Activated T-cell treated with anti-CD3 and anti-CD28 coated beads, Interleukin-2, amount 50 U/mL, for 24 hours (primary cell): Measurements from ENCODE around the gene LY6G6C.

ENCODE experiments used
- DNase-seq: peaks from one replicate; pipeline ENCODE4 v3.0.0-alpha.2; 2020
- H3K27ac Mint-ChIP-seq: 2 replicates; pipeline ENCODE4 v1.8.0; 2020; ENCODE audit warnings: mild to moderate bottlenecking, mixed read lengths
- H3K27me3 Mint-ChIP-seq: 2 replicates; pipeline ENCODE4 v1.8.0; 2020; ENCODE audit warnings: mixed read lengths
- H3K36me3 Mint-ChIP-seq: 2 replicates; pipeline ENCODE4 v1.8.0; 2020; ENCODE audit warnings: low read depth, mixed read lengths
- H3K4me1 Mint-ChIP-seq: 2 replicates; pipeline ENCODE4 v1.8.0; 2020; ENCODE audit warnings: low read depth, mixed read lengths
- H3K4me3 Mint-ChIP-seq: 2 replicates; pipeline ENCODE4 v1.8.0; 2020; ENCODE audit warnings: mild to moderate bottlenecking, moderate library complexity, mixed read lengths
- H3K9me3 Mint-ChIP-seq: 2 replicates; pipeline ENCODE4 v1.8.0; 2020; ENCODE audit warnings: mixed read lengths

The LY6G6C gene

DNA sequence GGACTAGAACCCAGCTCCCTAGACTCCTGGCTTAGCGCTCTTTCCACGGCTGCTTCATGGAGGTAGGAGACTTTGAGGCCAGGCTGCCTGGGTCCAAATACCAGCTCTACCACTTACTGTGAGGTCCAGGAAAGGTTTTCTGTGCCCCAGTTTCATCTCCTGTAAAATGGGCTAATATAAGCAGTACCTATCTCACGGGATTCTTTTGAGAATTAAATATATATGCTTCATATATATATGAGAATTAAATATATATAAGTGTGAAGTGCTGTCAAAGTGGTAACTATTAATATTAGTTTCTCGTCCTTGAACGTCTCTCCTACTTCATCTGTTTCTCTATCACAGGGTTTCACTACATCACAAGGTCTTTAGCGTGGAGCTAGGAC is 30.5 kb downstream of the LY6G6C start:
- Mint-ChIP-seq H3K4me1 (peaks cover 9% of the 10 kb centered on the region), H3K36me3 (peaks cover 93% of the 10 kb centered on the region), H3K27ac (peak overlapping the region; percentile 70), H3K27me3 (no peaks in the 10 kb centered on the region), H3K4me3 (no peak overlapping the region), H3K9me3 (no peaks in the 10 kb centered on the region)
- no peak for DNase-seq

DNA sequence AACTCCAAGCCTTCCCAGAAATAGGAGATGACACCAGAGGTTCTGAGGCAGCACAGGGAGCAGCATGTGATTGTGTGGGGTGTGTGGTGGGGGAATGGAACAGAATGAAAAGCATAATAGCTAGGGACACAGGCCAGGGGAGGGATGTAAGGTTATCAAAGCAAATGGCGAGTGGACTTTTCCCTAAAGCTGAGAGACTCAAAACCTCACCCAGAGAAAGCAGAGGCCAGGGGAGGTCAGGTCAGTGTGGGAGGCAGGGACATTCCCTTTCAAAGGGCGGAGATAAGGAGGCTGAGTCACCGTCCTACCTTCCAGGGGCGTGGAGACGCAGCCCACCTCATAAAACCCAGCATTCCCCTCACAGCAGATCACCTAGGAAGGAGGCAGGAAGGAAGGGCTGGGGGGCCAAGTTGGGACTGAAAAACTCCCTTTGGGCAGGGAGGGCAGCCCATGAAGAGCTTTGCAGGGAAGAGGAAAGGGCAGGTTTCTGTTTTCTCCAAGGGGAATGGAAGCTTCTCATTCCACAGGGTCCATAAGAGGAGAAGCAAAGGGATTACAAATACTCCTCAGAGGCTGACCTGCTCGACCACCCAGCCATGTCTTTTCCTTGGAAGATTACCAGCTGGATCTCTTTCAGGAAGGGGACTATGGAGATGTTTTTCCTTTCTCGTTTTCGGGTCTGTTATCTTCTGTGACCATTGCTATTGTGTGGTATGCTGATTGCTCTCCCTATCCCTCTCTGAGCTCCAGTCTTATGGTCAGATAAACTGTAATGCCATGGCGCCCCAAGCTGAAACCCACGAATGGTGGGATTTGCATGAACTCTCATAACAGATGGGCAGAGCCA is 31.1 kb downstream of the LY6G6C start:
- peaks cover 93% of the 10 kb centered on the region for H3K36me3 Mint-ChIP-seq
- peak overlapping the region; percentile 73 for H3K27ac Mint-ChIP-seq
- H3K4me1 Mint-ChIP-seq, result peaks cover 9% of the 10 kb centered on the region
- DNase-seq, result no peak
- no peaks in the 10 kb centered on the region for H3K27me3 Mint-ChIP-seq
- no peak overlapping the region for H3K4me3 Mint-ChIP-seq
- H3K9me3 Mint-ChIP-seq, result no peaks in the 10 kb centered on the region

GRCh38 chr6:31689249-31690110 is 32.1 kb downstream of the LY6G6C start:
- H3K27me3 Mint-ChIP-seq, result no peaks in the 10 kb centered on the region
- no peak overlapping the region for H3K4me3 Mint-ChIP-seq
- DNase-seq, result no peak
- H3K9me3 Mint-ChIP-seq, result no peaks in the 10 kb centered on the region
- H3K27ac Mint-ChIP-seq, result peak overlapping the region; percentile 73
- peaks cover 9% of the 10 kb centered on the region for H3K4me1 Mint-ChIP-seq
- peaks cover 90% of the 10 kb centered on the region for H3K36me3 Mint-ChIP-seq

GRCh38 chr6:31687860-31688693 is 33.5 kb downstream of the LY6G6C start:
- Mint-ChIP-seq H3K36me3 (peaks cover 81% of the 10 kb centered on the region), H3K9me3 (no peaks in the 10 kb centered on the region), H3K4me3 (no peak overlapping the region), H3K27me3 (no peaks in the 10 kb centered on the region), H3K4me1 (peaks cover 9% of the 10 kb centered on the region), H3K27ac (peak overlapping the region; percentile 44)
- DNase-seq, result no peak

DNA sequence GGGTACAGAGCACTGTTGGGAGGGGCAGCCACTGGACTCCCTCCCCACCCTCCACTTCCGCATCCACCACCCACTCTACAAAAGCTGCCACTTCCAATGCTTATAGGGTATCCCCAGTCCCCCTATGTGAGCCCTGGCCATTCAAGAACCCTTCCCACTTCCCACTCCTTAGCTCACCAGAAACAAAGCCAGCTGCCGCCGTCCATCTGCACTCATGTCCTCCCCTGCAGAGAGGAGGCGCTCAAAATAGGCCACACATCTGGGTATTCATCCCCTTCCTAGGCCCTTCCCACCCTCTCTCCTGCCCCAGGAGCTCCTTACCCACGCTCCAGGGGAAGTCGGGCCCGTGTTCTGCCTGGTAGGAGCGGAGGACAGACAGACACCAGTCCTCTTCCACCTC is 34.2 kb downstream of the LY6G6C start:
- Mint-ChIP-seq H3K27me3 (no peaks in the 10 kb centered on the region), H3K4me1 (peaks cover 9% of the 10 kb centered on the region), H3K4me3 (no peak overlapping the region), H3K9me3 (no peaks in the 10 kb centered on the region), H3K27ac (no peak overlapping the region), H3K36me3 (peaks cover 75% of the 10 kb centered on the region)
- DNase-seq, result no peak

DNA sequence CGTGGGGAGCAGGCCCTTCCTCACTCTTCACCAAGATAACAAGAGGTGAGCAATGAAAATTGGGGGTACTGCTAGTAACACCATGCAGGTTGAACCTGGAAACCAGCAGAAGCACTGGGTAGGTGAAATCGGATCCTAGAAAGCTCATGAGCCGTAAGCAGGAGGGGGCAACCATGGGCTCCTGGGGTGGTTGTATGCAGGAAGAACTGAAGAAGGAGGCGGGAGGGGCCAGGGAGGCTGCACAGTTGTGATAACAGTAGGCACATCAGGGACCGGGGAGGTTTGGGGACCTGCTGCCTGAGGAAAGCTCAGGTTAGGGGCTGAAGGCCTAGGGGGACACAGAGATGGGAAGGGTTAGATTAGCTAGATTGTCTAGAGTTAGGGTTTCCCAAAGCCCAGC is 35.1 kb downstream of the LY6G6C start:
- Mint-ChIP-seq H3K27ac (no peak overlapping the region), H3K4me1 (peaks cover 14% of the 10 kb centered on the region), H3K27me3 (no peaks in the 10 kb centered on the region), H3K9me3 (no peaks in the 10 kb centered on the region), H3K4me3 (no peak overlapping the region), H3K36me3 (peaks cover 69% of the 10 kb centered on the region)
- no peak for DNase-seq

DNA sequence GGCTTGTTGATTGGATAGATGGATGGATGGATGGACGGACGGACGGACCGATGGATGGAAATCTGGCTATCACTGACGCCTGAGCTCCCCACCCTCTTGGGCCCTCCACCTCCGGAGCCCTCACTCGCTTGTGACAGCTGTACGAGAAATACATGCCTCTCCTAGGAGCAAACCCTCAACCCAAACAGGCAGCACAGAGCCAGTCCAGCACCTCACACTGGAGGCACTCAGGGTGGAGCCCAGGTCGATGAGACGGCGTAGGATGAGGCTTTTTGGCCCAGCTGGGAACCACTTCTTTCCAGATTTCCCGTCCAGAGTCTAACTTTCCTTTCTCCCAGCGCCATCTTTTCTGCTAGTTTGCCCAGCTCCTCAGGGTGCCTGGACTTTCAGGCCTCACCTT is 38.0 kb downstream of the LY6G6C start:
- no peak overlapping the region for H3K4me3 Mint-ChIP-seq
- no peak for DNase-seq
- peaks cover 20% of the 10 kb centered on the region for H3K4me1 Mint-ChIP-seq
- H3K27me3 Mint-ChIP-seq, result no peaks in the 10 kb centered on the region
- H3K27ac Mint-ChIP-seq, result no peak overlapping the region
- H3K36me3 Mint-ChIP-seq, result peaks cover 41% of the 10 kb centered on the region
- no peaks in the 10 kb centered on the region for H3K9me3 Mint-ChIP-seq

DNA sequence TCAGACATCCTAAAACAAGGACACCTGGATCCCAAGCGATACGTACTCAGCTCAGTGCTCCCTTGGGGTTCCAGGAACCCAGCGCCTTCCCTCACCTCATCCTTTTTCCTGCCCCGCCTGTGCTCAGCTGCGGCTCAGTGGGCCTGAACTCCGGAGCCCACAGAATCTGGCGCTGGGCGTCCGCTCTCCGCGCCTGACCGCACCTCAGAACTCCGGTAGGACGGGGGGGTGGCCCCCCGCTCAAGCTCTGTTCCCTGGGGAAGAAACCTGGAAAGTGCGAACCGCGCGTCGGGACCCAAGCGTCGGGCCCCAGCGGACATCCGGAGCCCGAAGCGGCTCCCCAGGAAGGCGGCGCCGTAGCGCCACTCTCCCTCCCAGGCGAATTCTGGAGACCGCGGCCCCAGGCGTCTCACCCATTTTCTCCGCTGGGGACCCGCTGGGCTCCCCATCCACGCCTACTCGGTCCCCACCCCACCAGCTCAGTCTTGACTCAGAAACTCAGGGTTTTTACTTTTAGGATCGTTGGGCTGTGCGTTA is 40.3 kb downstream of the LY6G6C start:
- peak; percentile 67 for DNase-seq
- H3K27ac Mint-ChIP-seq, result peak overlapping the region; percentile 75
- no peaks in the 10 kb centered on the region for H3K9me3 Mint-ChIP-seq
- no peaks in the 10 kb centered on the region for H3K27me3 Mint-ChIP-seq
- peaks cover 18% of the 10 kb centered on the region for H3K36me3 Mint-ChIP-seq
- H3K4me3 Mint-ChIP-seq, result peak overlapping the region; percentile 79
- H3K4me1 Mint-ChIP-seq, result peaks cover 20% of the 10 kb centered on the region

- peaks cover 20% of the 10 kb centered on the region for H3K4me1 Mint-ChIP-seq
- peak within 1 kb of the TSS; percentile 75 for H3K27ac Mint-ChIP-seq
- no peaks in the 10 kb centered on the region for H3K9me3 Mint-ChIP-seq
- no peaks in the 10 kb centered on the region for H3K27me3 Mint-ChIP-seq
- DNase-seq, result peak; percentile 77
- H3K36me3 Mint-ChIP-seq, result peaks cover 13% of the 10 kb centered on the region
- H3K4me3 Mint-ChIP-seq, result peak within 1 kb of the TSS; percentile 79
Observed at GRCh38 chr6:31680226-31681134, 41.1 kb downstream of the LY6G6C start, which contains the start of gene LY6G5C. Gene LY6G5C (minus strand): TSS chr6:31681067. CDS start chr6:31680373, 694 bp downstream.

GRCh38 chr6:31677955-31678354 is 43.6 kb downstream of the LY6G6C start:
- Mint-ChIP-seq H3K36me3 (peaks cover 21% of the 10 kb centered on the region), H3K27me3 (no peaks in the 10 kb centered on the region), H3K4me1 (peaks cover 20% of the 10 kb centered on the region), H3K9me3 (no peaks in the 10 kb centered on the region), H3K4me3 (no peak overlapping the region), H3K27ac (no peak overlapping the region)
- DNase-seq, result no peak

GRCh38 chr6:31676904-31677303 is 44.6 kb downstream of the LY6G6C start:
- Mint-ChIP-seq H3K27me3 (no peaks in the 10 kb centered on the region), H3K36me3 (peaks cover 32% of the 10 kb centered on the region), H3K27ac (no peak overlapping the region), H3K4me1 (peaks cover 19% of the 10 kb centered on the region), H3K9me3 (no peaks in the 10 kb centered on the region), H3K4me3 (no peak overlapping the region)
- no peak for DNase-seq

- Mint-ChIP-seq H3K36me3 (peaks cover 37% of the 10 kb centered on the region), H3K4me3 (no peak overlapping the region), H3K4me1 (peaks cover 14% of the 10 kb centered on the region), H3K9me3 (no peaks in the 10 kb centered on the region), H3K27me3 (no peaks in the 10 kb centered on the region), H3K27ac (peak overlapping the region; percentile 9)
- no peak for DNase-seq
Observed at GRCh38 chr6:31676322-31676903, 45.1 kb downstream of the LY6G6C start.

GRCh38 chr6:31669676-31670075 is 51.9 kb downstream of the LY6G6C start, which contains the start of gene LY6G5B:
Gene LY6G5B (plus strand): TSS chr6:31669976. CDS start chr6:31670951, 975 bp downstream.
- peaks cover 38% of the 10 kb centered on the region for H3K4me1 Mint-ChIP-seq
- H3K4me3 Mint-ChIP-seq, result no peak within 1 kb of the TSS
- peaks cover 95% of the 10 kb centered on the region for H3K36me3 Mint-ChIP-seq
- H3K27me3 Mint-ChIP-seq, result no peaks in the 10 kb centered on the region
- no peaks in the 10 kb centered on the region for H3K9me3 Mint-ChIP-seq
- peak within 1 kb of the TSS; percentile 79 for H3K27ac Mint-ChIP-seq
- no peak for DNase-seq
